T47D (cell line): ENCODE data around the gene RBMS3.

Experiments
- DNase-seq, 2 experiments: peaks; one replicate each; pipeline versions ENCODE4 v3.0.0 to v3.0.0-alpha.2; 2011 to 2012; ENCODE audit warnings: low read depth in 1 of 2, low spot score in 1 of 2
- JUND ChIP-seq: IDR thresholded peaks from 2 replicates; pipeline ENCODE4 v1.6.1; 2012; ENCODE audit warnings: low read depth
- in situ Hi-C: cut with HindIII; loops from 2 replicates; pipeline ENCODE4 v1.10.0; 2016; ENCODE audit warnings: low sequenced_read_pairs, low pct_unique_long_range_greater_than_20kb

RBMS3 gene

DNA sequence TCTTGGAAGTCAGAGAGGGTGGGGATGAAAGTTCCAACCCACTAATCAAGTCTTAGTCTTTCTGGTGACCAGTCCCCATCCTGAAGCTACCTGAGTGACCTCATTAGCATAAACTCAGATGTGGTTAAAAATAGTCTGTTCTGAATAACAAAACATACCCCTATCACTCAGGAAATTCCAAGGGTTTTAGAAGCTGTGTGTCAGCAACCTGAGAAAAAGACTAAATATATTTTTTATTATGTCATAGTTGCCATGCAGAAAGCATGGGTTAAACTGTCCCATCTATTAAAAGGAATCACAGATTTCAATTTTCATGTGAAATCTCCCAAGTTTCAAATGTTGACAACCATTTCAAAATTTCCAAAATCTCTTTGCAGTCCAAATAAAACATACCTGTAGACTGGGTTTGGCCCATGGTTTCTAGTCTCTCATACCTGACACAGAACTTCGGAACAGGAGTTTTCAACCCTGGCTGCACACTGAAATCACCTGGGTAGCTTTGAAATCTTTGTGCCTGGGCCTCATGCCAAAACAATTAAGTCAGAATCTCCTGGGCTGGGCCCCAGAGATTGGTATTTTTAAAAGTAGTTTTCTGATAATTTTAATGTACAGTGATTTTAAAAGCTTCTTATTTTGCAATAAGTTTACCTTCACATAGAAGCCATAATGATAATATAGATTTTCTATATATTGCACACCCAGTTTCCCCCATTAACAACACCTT lies 476.3 kb downstream of the RBMS3 start:
- in situ Hi-C loops: no loop called here
- TF ChIP-seq JUND: no peak
- no peak for DNase-seq

DNA sequence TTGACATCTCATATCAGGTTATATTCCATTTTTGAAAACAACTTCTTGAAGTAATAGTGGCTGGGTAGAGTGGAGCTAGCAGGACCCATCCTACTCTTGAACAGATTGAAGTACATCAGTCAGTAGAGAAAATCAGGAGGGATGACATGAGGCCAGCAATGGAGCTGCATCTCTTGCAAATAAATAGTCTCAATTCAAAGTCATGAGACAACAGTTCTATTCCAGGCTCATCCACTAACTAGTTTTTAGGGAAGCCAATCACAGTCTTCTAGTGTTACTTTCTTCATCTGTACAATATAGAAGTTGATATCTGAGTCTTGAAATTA lies 477.2 kb downstream of the RBMS3 start:
- DNase-seq: no peak
- TF ChIP-seq JUND: no peak
- in situ Hi-C loops: no loop called here

- no peak for DNase-seq
Measured at GRCh38 chr3:29758434-29759322, 477.8 kb downstream of the RBMS3 start.

GRCh38 chr3:29759411-29760225 lies 478.7 kb downstream of the RBMS3 start:
- no peak for DNase-seq
- in situ Hi-C loops: no loop called here
- no peak for TF ChIP-seq JUND

More at GRCh38 chr3:29758434-29759322, 477.8 kb downstream of the RBMS3 start:
- in situ Hi-C loops: no loop called here
- TF ChIP-seq JUND: no peak

DNA sequence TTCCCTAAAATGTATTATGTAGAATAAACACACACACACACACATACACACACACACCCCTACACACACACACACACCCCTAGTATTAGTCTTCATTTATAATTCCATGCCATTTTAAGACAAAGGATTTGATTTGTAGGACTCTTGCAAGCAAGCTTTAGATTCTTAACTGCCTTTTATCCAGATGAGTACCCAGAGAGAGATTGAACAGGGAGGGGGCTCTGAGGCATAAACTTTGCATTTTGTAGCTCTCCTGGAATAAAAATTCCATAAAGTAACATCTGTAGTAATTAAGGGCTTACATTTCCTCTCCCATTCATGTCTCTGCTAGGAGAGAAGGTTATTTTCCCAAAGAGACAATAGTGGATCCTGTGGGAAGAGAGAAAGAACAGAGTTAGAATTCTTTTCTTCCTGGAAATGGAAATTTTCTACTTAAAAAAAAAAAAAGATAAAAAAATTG lies 479.4 kb downstream of the RBMS3 start:
- no peak for DNase-seq
- no peak for TF ChIP-seq JUND
- in situ Hi-C loops: no loop called here

GRCh38 chr3:29761517-29761916 lies 480.6 kb downstream of the RBMS3 start:
- TF ChIP-seq JUND: no peak
- in situ Hi-C loops: no loop called here
- DNase-seq: no peak

GRCh38 chr3:29763115-29763514 lies 482.2 kb downstream of the RBMS3 start:
- TF ChIP-seq JUND: no peak
- DNase-seq: no peak
- in situ Hi-C loops: no loop called here

DNA sequence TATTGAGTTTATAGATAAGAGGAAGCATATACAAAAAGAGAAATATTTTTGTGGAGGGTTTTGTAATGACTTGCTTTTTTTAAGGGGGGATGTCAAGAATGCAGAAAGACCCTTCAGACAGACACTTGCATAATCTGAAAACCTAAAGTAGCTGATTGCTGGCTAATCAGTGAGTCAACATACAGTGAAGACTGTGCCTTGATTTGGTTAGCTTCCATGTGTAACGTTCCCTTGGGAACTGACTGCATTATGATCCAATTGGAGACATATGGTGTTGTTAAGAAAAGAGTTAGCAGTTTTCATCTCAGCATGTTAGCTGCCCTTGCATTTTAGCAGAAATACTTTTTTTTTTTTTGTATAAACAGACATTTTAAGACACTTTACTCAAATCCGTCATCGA lies 483.2 kb downstream of the RBMS3 start:
- in situ Hi-C loops: no loop called here
- DNase-seq: no peak

GRCh38 chr3:29764603-29765254 lies 483.9 kb downstream of the RBMS3 start:
- in situ Hi-C loops: no loop called here
- TF ChIP-seq JUND: no peak
- peak in 1 of 2 experiments; percentile 68 for DNase-seq

More for the DNA sequence above, 483.2 kb downstream of the RBMS3 start:
- no peak for TF ChIP-seq JUND

DNA sequence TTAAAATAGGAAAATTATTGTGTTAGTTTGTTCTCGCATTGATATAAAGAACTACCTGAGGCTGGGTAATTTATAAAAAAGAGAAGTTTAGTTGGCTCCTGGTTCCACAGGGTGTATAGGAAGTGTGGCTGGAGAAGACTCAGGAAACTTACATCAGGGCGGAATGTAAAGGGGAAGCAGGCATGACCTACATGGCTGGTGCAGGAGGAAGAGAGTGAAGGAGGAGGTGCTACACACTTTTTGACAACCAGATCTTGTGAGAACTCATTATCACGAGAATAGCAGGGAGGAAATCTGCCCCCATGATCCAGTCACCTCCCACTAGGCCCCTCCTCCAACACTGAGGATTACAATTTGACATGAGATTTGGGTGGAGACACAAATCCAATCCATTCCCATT lies 490.7 kb downstream of the RBMS3 start:
- in situ Hi-C loops: no loop called here
- no peak for TF ChIP-seq JUND
- DNase-seq: no peak

DNA sequence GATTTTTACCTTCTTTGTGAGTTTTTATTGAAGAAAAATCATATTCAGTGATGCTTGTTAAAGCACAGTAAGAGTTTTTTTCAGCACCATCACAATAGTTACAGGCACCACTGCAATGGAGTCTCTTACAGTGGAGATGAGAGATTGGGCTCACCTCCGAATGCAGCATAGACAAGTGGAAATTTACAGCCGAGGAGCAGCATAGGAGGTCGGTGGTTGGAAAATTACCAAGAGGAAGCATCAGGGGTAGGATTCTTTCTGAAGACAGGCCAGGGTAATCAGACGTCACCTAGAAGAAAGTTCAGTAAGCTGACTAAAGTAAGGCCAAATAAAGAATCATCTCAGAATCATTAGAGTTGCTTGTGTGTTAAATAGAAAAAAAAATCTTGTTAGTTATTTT lies 491.6 kb downstream of the RBMS3 start:
- no peak for TF ChIP-seq JUND
- in situ Hi-C loops: no loop called here
- DNase-seq: no peak

- TF ChIP-seq JUND: no peak
- in situ Hi-C loops: no loop called here
- DNase-seq: no peak
Measured at GRCh38 chr3:29773481-29773880, 492.6 kb downstream of the RBMS3 start.

- no peak for TF ChIP-seq JUND
- no peak for DNase-seq
- in situ Hi-C loops: no loop called here
Measured at GRCh38 chr3:29775340-29775739, 494.5 kb downstream of the RBMS3 start.
